HG02981 (cell line): Measurements from ENCODE around the gene KCNIP4.
A peak's percentile ranks its signal among the peaks of the same experiment; 100 is the strongest.
"Not testable (repeated sequence)": the region's sequence is repeated elsewhere in the genome, so short reads cannot be mapped to it uniquely, and the experiment has no call there.

Experiments
- ATAC-seq: cut with Tn5 transposase; IDR thresholded peaks from one replicate; pipeline ENCODE4 v1.9.1; 2021; ENCODE audit warnings: mild to moderate bottlenecking, moderate library complexity; ENCODE audit not compliant: unreplicated experiment

Gene KCNIP4

GRCh38 chr4:21380861-21381260 is 567.7 kb downstream of the KCNIP4 start:
- ATAC-seq, result no peak

GRCh38 chr4:21377046-21377445 is 571.5 kb downstream of the KCNIP4 start:
- ATAC-seq, result no peak

- ATAC-seq, result no peak
Observed at GRCh38 chr4:21376176-21376575, 572.4 kb downstream of the KCNIP4 start.

- no peak for ATAC-seq
Observed at GRCh38 chr4:21374641-21375368, 573.8 kb downstream of the KCNIP4 start.

- ATAC-seq, result no peak
Observed at GRCh38 chr4:21367567-21367966, 581.0 kb downstream of the KCNIP4 start.

GRCh38 chr4:21366840-21367239 is 581.7 kb downstream of the KCNIP4 start:
- no peak for ATAC-seq

- ATAC-seq, result no peak
Observed at GRCh38 chr4:21366312-21366711, 582.3 kb downstream of the KCNIP4 start.

- ATAC-seq, result no peak
Observed at GRCh38 chr4:21363701-21364100, 584.9 kb downstream of the KCNIP4 start.

- ATAC-seq, result not testable (repeated sequence)
Observed at GRCh38 chr4:21352354-21352753, 596.2 kb downstream of the KCNIP4 start.

- no peak for ATAC-seq
Observed at GRCh38 chr4:21347142-21347541, 601.4 kb downstream of the KCNIP4 start.

GRCh38 chr4:21327976-21328700 is 620.4 kb downstream of the KCNIP4 start:
- no peak for ATAC-seq

GRCh38 chr4:21320034-21320433 is 628.5 kb downstream of the KCNIP4 start:
- no peak for ATAC-seq

GRCh38 chr4:21307709-21308108 is 640.9 kb downstream of the KCNIP4 start:
- ATAC-seq, result no peak

- no peak for ATAC-seq
Observed at GRCh38 chr4:21304540-21304887, 644.1 kb downstream of the KCNIP4 start.

GRCh38 chr4:21290562-21290961 is 658.0 kb downstream of the KCNIP4 start:
- peak; percentile 76 for ATAC-seq

- ATAC-seq, result no peak
Observed at GRCh38 chr4:21276046-21276445, 672.5 kb downstream of the KCNIP4 start.

GRCh38 chr4:21271439-21272052 is 677.0 kb downstream of the KCNIP4 start:
- ATAC-seq, result no peak

- no peak for ATAC-seq
Observed at GRCh38 chr4:21248331-21248730, 700.2 kb downstream of the KCNIP4 start.

- no peak for ATAC-seq
Observed at GRCh38 chr4:21242163-21242562, 706.4 kb downstream of the KCNIP4 start.

- ATAC-seq, result no peak
Observed at GRCh38 chr4:21226637-21227538, 721.7 kb downstream of the KCNIP4 start.

GRCh38 chr4:21211846-21212245 is 736.7 kb downstream of the KCNIP4 start:
- ATAC-seq, result no peak
